Esophagus muscularis mucosa (tissue), 3 donors: ENCODE data around the gene SPOCK1.

Experiments used
- POLR2A ChIP-seq: fragments of 450-650 bp; IDR thresholded peaks from one replicate; pipeline ENCODE4 v1.6.1; 2017; ENCODE audit warnings: antibody characterized with exemption, moderate library complexity, mild to moderate bottlenecking, low read depth
- POLR2AphosphoS5 ChIP-seq, 2 donors: sonication (generic); formaldehyde crosslinking; IDR thresholded peaks; one replicate each; pipeline ENCODE4 v1.6.1; 2017; ENCODE audit warnings: antibody characterized with exemption in 2 of 2
- TF ChIP-seq, protein P1 (sequence below), 3 experiments: fragments of 200-600 bp in 2 of 3; fragments of 450-650 bp in 1 of 3; sonication (generic) in 2 of 3; IDR thresholded peaks; one replicate each; pipeline ENCODE4 v1.5.1; 2017 to 2019; ENCODE audit warnings: antibody characterized with exemption in 3 of 3, mild to moderate bottlenecking in 2 of 3, moderate library complexity in 1 of 3

DNA sequence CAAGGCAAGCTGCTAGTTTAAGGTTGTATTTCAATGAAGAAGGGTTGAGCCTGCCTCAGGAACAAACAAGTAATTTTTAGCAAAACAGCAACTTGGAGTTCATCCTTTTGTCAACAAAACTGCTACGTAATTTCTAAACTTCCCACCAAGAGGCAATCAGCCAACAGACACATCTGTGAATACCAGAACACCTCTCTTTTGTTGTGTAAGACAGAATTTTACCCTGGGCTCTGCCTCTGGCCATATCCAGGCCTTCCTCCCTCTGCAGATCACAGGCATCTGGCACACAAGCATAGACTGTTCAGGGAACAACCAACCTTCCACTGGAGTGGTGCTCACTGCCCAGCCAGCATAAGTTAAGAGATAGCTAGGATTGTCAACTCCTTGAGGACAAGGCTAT, 409.0 kb downstream of the SPOCK1 start:
- TF ChIP-seq, protein P1, sequence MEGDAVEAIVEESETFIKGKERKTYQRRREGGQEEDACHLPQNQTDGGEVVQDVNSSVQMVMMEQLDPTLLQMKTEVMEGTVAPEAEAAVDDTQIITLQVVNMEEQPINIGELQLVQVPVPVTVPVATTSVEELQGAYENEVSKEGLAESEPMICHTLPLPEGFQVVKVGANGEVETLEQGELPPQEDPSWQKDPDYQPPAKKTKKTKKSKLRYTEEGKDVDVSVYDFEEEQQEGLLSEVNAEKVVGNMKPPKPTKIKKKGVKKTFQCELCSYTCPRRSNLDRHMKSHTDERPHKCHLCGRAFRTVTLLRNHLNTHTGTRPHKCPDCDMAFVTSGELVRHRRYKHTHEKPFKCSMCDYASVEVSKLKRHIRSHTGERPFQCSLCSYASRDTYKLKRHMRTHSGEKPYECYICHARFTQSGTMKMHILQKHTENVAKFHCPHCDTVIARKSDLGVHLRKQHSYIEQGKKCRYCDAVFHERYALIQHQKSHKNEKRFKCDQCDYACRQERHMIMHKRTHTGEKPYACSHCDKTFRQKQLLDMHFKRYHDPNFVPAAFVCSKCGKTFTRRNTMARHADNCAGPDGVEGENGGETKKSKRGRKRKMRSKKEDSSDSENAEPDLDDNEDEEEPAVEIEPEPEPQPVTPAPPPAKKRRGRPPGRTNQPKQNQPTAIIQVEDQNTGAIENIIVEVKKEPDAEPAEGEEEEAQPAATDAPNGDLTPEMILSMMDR (IDR thresholded peaks at IDR 0.05): no peak
- TF ChIP-seq POLR2A (no peak), POLR2AphosphoS5 (IDR thresholded peaks at IDR 0.05) (no peak)
